GM18873 (cell line): ENCODE measurements around the gene TNNI3K.
"Not testable (repeated sequence)": the region's sequence is repeated elsewhere in the genome, so short reads cannot be mapped to it uniquely, and the experiment has no call there.

ENCODE experiments used
- ATAC-seq: cut with Tn5 transposase; IDR thresholded peaks from one replicate; pipeline ENCODE4 v1.9.1; 2021; ENCODE audit warnings: mild to moderate bottlenecking, moderate library complexity, moderate number of reproducible peaks; ENCODE audit not compliant: unreplicated experiment, low FRiP score

Gene TNNI3K, protein sequence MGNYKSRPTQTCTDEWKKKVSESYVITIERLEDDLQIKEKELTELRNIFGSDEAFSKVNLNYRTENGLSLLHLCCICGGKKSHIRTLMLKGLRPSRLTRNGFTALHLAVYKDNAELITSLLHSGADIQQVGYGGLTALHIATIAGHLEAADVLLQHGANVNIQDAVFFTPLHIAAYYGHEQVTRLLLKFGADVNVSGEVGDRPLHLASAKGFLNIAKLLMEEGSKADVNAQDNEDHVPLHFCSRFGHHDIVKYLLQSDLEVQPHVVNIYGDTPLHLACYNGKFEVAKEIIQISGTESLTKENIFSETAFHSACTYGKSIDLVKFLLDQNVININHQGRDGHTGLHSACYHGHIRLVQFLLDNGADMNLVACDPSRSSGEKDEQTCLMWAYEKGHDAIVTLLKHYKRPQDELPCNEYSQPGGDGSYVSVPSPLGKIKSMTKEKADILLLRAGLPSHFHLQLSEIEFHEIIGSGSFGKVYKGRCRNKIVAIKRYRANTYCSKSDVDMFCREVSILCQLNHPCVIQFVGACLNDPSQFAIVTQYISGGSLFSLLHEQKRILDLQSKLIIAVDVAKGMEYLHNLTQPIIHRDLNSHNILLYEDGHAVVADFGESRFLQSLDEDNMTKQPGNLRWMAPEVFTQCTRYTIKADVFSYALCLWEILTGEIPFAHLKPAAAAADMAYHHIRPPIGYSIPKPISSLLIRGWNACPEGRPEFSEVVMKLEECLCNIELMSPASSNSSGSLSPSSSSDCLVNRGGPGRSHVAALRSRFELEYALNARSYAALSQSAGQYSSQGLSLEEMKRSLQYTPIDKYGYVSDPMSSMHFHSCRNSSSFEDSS

GRCh38 chr1:74235153-74235552 is at the start of gene TNNI3K:
Gene TNNI3K, plus strand, starts transcription at chr1:74235387. Its CDS starts 65 bp downstream, at chr1:74235452.
- ATAC-seq, result no peak

GRCh38 chr1:74193908-74194307 is 41.3 kb upstream of the TNNI3K start:
- ATAC-seq, result no peak

DNA sequence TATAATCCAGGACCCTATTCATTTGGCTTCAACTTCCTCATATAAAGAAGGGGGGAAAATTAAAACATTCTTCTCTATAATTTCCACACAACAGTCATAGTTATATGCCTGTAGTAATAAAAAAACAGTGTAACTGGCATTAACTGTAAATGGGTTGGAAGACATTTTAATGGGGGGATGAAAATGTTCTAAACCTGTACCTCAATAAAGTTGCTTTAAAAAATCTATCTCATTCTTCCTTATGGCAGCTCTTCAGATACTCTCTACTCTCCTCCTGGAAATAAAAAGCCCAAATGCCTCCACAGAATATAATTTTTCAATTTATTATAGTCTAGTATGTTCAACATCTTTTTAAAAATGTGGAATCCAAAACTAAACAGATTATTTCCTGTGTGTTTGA is 39.8 kb upstream of the TNNI3K start:
- ATAC-seq, result no peak

DNA sequence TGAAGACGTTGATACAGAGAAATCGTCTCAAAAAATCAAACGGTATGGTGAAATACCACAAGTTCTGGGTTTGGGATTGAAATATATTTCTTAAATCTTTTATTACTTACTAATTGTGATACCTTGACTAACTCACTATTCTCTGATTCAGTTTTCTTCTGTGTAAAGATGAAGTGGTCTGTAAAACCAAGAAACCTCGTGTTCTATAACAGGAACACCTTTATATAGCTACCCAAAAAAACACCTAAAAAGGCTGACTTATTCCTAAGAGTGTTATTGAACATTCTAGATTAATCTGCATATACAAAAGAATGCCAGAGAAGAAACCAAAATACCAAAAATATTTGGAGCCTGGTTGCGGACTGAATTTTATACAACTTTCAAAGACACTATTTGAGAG is 37.9 kb upstream of the TNNI3K start:
- ATAC-seq, result no peak

- peak; percentile 96 for ATAC-seq
These were observed 37.3 kb upstream of the TNNI3K start, which contains the start of the genes FPGT and LRRIQ3 for GRCh38 chr1:74197657-74198552. Gene FPGT, plus strand, starts transcription at chr1:74198242. Its CDS starts 37 bp downstream, at chr1:74198279. Gene LRRIQ3, minus strand, starts transcription at chr1:74198176. Its CDS starts 14,492 bp downstream, at chr1:74183684.

- no peak for ATAC-seq
These were observed 35.7 kb upstream of the TNNI3K start for GRCh38 chr1:74199504-74199903.

- ATAC-seq, result no peak
These were observed 29.9 kb upstream of the TNNI3K start for GRCh38 chr1:74205266-74205665.

GRCh38 chr1:74215229-74215628 is 20.0 kb upstream of the TNNI3K start:
- no peak for ATAC-seq

DNA sequence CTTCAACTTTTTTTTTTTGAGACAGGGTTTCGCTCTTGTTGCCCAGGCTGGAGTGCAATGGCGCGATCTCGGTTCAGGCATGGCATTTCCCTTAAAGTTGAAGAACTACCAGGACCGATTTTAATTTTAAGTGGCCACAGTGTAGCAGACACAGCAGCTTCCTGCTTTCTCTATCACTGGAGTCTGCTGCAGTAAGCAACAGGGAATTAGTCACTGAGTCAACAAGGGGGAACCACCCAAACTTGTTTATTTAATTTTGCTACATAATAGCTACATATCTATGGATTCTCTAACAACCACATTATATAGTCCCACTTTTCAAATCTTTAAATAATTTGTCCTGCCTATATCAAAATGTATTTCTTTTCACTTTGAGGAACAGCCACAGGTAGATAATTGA is 12.5 kb upstream of the TNNI3K start:
- no peak for ATAC-seq

DNA sequence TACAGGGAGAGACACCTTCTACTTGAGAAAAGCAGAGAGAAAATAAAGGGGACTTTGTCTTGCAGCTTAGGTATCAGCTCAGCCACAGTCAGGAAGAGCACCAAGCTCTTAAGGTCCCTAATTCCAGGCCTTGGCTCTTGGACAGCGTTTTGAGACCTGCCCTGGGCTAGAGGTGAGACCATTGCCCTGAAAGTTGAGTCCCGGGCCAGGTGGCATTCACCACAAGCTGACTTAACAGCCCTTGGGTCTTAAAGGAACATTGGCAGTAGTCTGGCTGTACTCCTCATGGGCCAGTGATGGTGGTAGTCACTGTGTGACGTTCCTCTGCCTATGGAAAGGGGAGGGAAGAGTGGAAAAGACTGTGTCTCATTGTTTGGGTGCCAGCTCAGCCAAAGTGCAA is 11.7 kb upstream of the TNNI3K start:
- no peak for ATAC-seq

- no peak for ATAC-seq
These were observed 1.3 kb downstream of the TNNI3K start for GRCh38 chr1:74236440-74236839.

- no peak for ATAC-seq
These were observed 1.8 kb downstream of the TNNI3K start for GRCh38 chr1:74237035-74237434.

DNA sequence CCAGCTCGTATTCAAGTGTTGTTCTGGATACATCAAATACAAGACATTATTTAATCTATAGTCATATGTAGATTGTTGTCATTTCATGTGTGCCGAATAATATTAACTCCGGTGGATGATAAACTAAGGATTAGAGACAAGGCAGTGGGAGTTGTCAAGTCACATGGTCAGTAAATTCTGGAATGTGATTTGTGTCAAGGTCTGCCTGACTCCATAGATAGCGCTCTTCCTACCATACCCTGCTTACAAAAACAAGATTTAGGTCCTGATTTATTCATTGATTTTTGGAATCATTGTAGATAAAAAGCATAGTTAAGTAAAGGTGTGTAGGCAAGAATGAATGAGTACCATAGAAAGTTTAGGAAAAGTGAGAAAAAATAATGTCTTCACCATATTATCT is 2.6 kb downstream of the TNNI3K start:
- ATAC-seq, result no peak

- no peak for ATAC-seq
These were observed 10.1 kb downstream of the TNNI3K start for GRCh38 chr1:74245168-74245772.

DNA sequence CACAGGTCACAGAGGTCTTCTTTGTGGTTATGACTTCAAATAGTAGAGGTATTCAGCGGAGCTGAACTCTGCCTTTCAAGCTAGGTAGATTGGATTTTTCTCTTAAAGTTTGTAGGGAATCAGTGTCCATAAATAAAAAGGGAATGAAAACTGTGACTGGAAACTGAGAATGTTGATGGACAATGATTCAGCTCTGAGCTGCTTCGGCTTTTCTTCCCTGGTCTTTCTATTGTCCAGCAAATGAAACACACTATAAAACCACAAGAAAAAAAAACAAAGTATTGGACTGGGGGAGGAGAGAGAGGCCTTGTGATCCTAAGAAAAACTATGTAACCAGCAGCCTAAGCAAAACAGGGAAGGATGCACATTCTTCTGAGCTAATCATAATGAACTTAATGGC is 11.1 kb downstream of the TNNI3K start:
- no peak for ATAC-seq

DNA sequence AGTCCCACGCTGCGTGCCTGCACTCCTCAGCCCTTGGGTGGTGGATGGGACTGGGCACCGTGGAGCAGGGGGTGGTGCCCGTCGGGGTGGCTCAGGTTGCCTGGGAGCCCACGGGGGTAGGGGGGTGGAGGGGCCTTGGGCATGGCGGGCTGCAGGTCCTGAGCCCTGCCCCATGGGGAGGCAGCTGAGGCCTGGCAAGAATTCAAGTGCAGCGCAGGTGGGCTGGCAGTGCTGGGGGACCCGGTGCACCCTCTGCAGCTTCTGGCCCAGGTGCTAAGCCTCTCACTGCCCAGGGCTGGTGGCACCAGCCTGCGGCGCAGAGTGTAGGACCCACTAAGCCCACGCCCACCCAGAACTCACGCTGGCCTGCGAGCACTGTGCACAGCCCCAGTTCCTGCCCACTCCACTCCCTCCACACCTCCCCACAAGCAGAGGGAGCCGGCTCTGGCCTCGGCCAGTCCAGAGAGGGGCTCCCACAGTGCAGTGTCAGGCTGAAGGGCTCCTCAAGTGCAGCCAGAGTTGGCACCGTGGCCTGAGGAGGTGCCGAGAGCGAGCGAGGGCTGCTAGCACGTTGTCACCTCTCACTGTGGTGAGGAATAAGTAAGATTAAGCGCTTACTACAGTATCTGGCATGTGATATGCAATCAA is 12.8 kb downstream of the TNNI3K start:
- no peak for ATAC-seq

- ATAC-seq, result not testable (repeated sequence)
These were observed 18.1 kb downstream of the TNNI3K start for GRCh38 chr1:74253243-74253824.

DNA sequence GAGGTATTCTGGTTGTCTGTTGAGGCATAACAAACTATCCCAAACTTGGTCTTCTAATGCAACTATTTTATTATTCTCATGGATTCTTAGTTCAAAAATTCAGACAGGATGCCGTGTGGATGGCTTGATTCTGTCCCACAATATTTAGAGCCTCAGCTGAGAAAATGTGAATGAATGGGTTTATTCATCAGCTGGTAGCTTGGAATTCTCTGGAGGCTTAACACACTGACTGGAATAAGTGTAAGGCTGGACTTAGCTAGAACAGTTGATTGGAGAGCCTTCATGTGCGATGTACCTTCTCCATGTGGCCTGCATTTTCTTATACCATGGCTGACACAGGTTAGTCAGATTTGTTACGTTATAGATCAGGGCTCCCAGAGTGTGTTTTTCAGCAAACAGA is 30.8 kb downstream of the TNNI3K start:
- ATAC-seq, result no peak

GRCh38 chr1:74271503-74271902 is 36.3 kb downstream of the TNNI3K start:
- no peak for ATAC-seq
